ENCODE measurements around the gene VWA2.
A peak's percentile ranks its signal among the peaks of the same experiment; 100 is the strongest.

VWA2 gene

DNA sequence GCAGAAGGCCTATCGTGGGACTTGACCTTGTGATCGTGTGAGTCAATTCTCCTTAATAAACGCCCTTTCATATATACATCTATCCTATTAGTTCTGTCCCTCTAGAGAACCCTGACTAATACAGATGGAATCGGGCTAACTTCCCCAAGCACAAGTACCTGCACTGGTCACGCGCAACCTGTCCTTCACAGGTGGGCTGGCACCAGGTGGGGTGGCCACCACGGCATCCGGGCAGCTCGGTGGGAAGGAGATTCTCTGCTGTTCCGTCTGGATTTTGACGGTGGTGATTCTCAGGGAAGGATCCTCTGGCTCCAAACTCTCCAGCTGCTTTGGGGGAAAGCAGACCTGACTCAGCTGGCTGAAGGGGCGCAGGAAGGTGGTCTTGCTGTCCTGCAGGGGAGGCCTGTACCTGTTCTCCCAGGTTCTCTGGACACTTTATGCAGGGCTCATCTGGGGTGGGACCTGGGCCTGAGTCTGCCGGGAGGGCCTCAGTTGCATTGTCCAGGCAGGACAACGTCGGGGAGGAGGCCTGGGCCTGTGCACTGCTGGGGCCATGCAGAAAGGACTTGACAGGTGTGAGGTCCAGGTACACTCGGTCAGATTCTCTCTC lies 61.1 kb downstream of the VWA2 start:
- no peak for DNase-seq

- no peak for DNase-seq
Measured at GRCh38 chr10:114301177-114301576, 62.1 kb downstream of the VWA2 start.

DNA sequence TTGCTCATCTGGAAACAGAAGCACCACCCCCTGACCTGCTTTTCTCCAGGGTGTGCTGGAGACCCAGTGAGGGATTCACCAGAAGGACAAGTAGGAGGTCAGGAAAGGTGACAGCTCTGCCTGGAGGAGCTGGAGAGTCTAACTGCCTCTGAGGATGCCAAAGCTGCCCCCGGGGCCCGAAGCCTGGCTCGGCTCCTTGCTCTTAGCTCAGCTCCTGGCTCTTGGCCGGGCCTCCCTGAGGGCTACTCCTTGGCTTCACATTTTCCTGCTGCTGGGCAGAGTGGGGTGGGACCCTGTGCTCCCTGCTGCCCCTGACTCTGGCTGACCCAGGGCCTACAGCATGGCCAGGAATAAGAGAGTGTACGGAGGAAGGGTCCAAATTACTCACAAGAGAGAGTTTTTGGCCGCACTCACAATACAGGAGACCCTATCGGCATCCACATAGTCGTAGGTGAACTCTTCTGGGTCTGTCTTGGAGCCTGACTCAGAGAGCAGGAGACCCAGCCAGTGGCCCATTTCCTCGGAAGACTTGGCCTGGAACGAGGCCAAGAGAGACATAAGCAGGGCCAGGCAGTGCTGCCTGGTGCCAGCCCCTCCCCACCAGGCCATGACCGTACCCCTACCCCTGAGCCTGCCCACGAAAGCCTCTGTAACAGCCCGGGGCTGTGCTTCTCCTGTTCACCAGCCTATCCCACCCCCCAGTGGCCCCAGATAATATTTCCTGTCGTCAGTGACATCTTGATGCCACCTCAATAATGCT lies 63.1 kb downstream of the VWA2 start:
- no peak for DNase-seq

GRCh38 chr10:114303556-114303955 lies 64.5 kb downstream of the VWA2 start:
- no peak for DNase-seq

GRCh38 chr10:114304017-114304570 lies 65.0 kb downstream of the VWA2 start:
- peak; percentile 73 for DNase-seq

GRCh38 chr10:114304571-114305421 lies 65.7 kb downstream of the VWA2 start:
- no peak for DNase-seq

DNA sequence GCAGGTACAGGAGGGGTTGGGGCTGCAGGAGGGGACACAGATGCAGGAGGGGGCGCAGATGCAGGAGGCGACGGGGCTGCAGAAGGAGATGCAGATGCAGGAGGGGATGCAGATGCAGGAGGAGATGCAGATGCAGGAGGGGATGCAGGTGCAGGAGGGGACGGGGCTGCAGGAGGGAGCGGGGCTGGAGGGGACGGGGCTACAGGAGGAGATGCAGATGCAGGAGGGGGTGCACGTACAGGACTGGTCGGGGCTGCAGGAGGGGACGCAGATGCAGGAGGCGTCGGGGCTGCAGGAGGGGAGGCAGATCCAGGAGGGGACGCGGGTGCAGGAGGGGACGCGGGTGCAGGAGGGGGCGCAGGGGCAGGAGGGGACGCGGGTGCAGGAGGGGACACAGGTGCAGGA lies 66.5 kb downstream of the VWA2 start:
- no peak for DNase-seq

DNA sequence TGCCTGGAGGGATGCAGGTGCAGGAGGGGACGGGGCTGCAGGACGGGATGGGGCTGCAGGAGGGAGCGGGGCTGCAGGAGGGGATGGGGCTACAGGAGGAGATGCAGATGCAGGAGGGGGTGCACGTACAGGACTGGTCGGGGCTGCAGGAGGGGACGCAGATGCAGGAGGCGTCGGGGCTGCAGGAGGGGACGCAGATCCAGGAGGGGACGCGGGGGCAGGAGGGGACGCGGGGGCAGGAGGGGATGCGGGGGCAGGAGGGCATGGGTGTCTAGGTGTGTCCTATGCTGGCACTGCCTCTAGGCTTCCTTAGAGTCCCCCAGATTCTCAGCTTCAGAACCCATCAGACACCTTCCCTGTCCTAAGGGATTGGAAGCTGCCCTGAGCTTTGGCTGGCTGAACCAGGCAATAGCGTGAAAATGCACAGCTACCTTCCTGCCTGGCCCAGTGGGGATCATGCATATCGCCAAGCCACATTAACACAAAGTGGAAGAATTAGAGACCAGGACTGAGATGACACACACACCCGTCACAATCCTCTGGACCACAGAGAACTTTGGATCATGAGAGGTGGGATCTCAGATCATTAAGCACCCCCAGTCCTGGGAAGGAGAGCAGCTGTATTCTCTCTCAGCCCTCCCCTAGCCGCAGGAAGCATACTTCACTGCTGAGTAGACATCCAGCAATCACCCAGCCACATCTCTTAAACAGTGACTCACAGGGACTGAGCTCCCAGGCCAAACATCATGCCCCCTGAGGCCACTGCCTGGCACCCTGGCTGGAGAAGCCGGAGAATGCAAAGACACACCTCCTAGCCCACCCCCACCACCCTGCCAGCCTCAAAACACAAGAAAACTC lies 67.3 kb downstream of the VWA2 start:
- DNase-seq = no peak

GRCh38 chr10:114307731-114308130 lies 68.7 kb downstream of the VWA2 start:
- DNase-seq = no peak

- no peak for DNase-seq
Measured at GRCh38 chr10:114308531-114309363, 69.7 kb downstream of the VWA2 start.

GRCh38 chr10:114309364-114309651 lies 70.3 kb downstream of the VWA2 start:
- DNase-seq = no peak

DNA sequence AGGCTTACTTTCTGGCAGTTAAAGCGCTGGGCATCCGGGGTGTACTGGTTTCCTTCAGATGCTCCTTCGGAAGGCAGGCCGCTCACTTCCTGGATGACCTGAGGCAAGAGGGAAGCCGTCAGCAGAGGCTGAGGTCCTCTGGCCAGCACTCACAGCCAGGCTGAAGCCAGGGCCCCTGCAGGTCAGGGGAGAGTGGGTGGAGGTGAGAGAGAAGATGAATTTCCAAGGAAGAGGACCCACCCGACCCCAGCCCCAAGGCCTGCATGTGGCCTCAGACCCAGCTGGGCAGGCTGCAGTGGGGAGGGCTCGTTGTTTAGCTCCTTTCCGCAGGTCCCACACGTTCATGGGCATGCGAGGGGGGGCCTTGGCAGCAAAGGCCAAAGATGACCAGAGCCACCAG lies 71.3 kb downstream of the VWA2 start:
- no peak for DNase-seq

- DNase-seq = no peak
Measured at GRCh38 chr10:114311023-114311422, 72.0 kb downstream of the VWA2 start.

DNA sequence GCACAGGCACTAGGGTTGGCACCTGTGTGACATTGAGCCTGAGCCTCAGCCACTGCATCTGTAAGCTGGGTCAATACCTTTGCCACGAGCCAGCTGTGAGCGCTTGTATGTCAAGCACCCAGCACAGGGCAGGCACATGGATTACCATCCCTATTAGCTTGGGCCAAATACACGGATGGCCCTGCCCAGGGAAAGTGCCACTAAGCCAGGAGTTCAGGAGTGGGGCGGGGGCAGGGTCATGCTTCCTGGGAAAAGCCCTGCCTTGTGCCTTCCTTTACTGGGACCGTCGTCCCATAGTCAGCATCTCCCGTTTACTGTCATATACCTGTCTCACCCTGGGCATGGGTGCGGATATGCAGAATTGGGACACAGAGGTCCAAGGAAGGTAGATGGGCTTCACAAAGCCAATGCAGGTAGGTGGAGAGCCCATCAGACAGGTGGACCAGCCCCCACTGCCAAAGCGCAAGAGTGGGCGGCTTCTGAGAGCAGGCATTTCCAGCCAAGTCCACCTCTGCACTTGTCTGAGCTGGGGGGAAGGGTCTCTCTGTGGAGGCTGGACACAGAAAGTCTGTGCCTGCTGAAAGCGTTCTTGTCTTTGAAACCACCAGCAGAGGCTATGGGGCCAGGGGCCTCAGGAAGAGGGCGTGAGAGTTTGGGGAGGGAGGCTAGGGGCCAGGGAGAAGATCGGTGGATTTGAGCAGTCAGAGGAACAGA lies 72.6 kb downstream of the VWA2 start:
- DNase-seq = no peak

GRCh38 chr10:114313139-114313538 lies 74.1 kb downstream of the VWA2 start:
- DNase-seq = no peak

GRCh38 chr10:114313866-114314265 lies 74.8 kb downstream of the VWA2 start:
- no peak for DNase-seq

- DNase-seq = no peak
Measured at GRCh38 chr10:114315566-114316420, 76.7 kb downstream of the VWA2 start.

GRCh38 chr10:114316744-114317143 lies 77.7 kb downstream of the VWA2 start:
- DNase-seq = no peak

DNA sequence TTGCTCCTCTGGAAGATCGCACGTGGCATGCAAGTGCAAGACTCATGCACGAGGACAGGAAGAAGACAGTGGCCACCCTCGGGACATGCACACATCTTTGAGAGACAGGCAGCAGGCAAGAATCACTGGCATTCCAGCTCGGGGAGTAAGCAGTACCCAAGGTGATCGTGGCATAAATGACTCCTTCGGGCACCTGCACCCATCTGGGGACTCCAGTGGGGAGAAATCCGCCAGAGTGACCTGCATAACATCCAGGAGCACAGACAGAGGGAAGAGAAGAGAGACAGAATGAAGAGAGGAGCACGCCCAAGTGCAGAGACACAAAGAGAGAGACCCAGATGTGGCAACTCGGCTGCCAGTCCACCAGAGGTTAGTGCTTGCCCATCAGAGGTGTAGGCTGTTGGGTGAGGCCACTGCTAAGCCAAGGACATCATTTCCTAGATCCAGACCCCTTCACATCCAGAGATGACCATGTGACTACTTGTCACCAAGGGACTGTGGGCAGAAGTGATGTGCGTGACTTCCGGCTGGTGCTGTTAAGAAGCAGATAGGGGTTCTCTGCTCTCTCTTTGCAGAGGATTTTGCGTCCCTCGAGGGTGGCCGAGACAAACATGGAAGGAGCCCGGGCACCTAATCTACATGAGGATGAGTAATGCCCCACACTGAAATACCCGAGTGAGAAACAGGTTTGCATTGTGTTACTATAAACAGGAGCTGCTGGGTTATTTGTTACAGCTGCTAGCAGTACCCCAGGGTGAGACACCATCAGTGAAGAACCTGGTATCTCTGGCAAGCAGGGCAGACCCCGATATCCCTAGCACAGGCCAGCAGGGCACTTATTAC lies 80.6 kb downstream of the VWA2 start:
- DNase-seq = no peak
